NCI-H82 treated with DMSO at 0.1 percent for 48 hours (cell line): Measurements from ENCODE around the gene IFNGR2.
"Not testable (repeated sequence)": the region's sequence is repeated elsewhere in the genome, so short reads cannot be mapped to it uniquely, and the experiment has no call there.

Experiments
- DNase-seq: peaks from one replicate; lab custom pipeline; 2025; ENCODE audit not compliant: unreplicated experiment; lab: John Stamatoyannopoulos, UW

IFNGR2 gene

GRCh38 chr21:33375101-33375644, 28.0 kb upstream of the IFNGR2 start:
- DNase-seq, result no peak

- no peak for DNase-seq
These were observed 25.8 kb upstream of the IFNGR2 start for GRCh38 chr21:33377221-33377920.

- no peak for DNase-seq
These were observed 25.1 kb upstream of the IFNGR2 start for GRCh38 chr21:33378081-33378480.

GRCh38 chr21:33379934-33380333, 23.3 kb upstream of the IFNGR2 start:
- not testable (repeated sequence) for DNase-seq

GRCh38 chr21:33380483-33380998, 22.7 kb upstream of the IFNGR2 start:
- no peak for DNase-seq

- not testable (repeated sequence) for DNase-seq
These were observed 21.8 kb upstream of the IFNGR2 start for GRCh38 chr21:33381381-33381780.

- no peak for DNase-seq
These were observed 19.9 kb upstream of the IFNGR2 start for GRCh38 chr21:33383056-33383888.

GRCh38 chr21:33384841-33385331, 18.3 kb upstream of the IFNGR2 start:
- DNase-seq, result no peak

- no peak for DNase-seq
These were observed 16.9 kb upstream of the IFNGR2 start for GRCh38 chr21:33386222-33386784.

GRCh38 chr21:33387294-33387693, 15.9 kb upstream of the IFNGR2 start:
- no peak for DNase-seq

GRCh38 chr21:33388188-33388587, 15.0 kb upstream of the IFNGR2 start:
- no peak for DNase-seq

GRCh38 chr21:33390479-33390878, 12.7 kb upstream of the IFNGR2 start:
- no peak for DNase-seq

GRCh38 chr21:33391656-33392055, 11.6 kb upstream of the IFNGR2 start:
- DNase-seq, result no peak

GRCh38 chr21:33392284-33392985, 10.8 kb upstream of the IFNGR2 start:
- peak; percentile 8 for DNase-seq

- DNase-seq, result no peak
These were observed 9.9 kb upstream of the IFNGR2 start for GRCh38 chr21:33393348-33393747.

- DNase-seq, result no peak
These were observed 9.0 kb upstream of the IFNGR2 start for GRCh38 chr21:33394260-33394659.

GRCh38 chr21:33395891-33396331, 7.3 kb upstream of the IFNGR2 start:
- no peak for DNase-seq

GRCh38 chr21:33396436-33396835, 6.8 kb upstream of the IFNGR2 start:
- DNase-seq, result no peak

- no peak for DNase-seq
These were observed 6.3 kb upstream of the IFNGR2 start for GRCh38 chr21:33396951-33397350.

- DNase-seq, result no peak
These were observed 5.5 kb upstream of the IFNGR2 start for GRCh38 chr21:33397717-33398116.

- DNase-seq, result no peak
These were observed 4.9 kb upstream of the IFNGR2 start for GRCh38 chr21:33398361-33398760.
